Measurements from ENCODE around the gene DEXI.

DNA sequence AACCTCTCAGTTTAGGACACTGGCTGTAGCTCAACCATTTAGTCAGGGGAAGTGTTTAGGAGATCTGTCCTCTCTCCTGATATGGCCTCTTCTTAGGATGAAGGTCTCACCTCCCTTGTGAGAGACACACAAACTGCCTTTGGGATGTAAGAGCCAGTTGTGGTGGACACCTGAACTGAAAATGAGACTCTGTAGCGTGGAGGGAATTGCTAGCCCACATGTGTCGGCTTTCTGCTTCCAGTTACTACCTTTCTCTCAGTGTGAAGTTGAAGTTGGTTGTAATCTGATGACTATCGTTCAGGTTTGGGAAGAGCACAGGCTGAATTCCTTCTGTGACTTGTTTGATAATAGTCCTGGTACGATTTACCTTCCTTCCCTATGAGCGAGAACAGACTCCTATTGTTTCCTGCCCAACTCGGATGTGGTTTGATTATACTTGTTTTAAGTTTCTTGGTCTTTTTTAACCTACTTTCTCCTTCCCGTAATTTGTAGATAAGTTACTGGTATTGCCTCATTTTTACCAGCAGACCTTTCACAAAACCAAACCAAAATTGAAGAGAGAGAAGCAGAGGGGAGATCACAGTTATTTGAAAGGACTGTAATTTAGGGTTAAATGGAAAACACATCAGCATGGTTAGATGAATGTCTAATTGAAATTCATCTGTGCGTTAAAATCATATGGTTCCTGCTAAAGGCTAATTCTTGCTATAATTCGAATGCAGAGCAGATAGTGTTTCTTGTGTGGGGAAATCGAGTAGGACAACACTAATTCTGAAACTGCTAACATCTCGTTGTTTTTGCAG, 45.3 kb upstream of the DEXI start:
- TF ChIP-seq, protein P1, sequence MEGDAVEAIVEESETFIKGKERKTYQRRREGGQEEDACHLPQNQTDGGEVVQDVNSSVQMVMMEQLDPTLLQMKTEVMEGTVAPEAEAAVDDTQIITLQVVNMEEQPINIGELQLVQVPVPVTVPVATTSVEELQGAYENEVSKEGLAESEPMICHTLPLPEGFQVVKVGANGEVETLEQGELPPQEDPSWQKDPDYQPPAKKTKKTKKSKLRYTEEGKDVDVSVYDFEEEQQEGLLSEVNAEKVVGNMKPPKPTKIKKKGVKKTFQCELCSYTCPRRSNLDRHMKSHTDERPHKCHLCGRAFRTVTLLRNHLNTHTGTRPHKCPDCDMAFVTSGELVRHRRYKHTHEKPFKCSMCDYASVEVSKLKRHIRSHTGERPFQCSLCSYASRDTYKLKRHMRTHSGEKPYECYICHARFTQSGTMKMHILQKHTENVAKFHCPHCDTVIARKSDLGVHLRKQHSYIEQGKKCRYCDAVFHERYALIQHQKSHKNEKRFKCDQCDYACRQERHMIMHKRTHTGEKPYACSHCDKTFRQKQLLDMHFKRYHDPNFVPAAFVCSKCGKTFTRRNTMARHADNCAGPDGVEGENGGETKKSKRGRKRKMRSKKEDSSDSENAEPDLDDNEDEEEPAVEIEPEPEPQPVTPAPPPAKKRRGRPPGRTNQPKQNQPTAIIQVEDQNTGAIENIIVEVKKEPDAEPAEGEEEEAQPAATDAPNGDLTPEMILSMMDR (IDR thresholded peaks at IDR 0.05; ENCODE audit: poor library complexity, severe bottlenecking): no peak
- TF ChIP-seq POLR2AphosphoS5 (IDR thresholded peaks at IDR 0.05) (no peak), RAD21 (conservative IDR thresholded peaks at IDR 0.05) (no peak), EP300 (conservative IDR thresholded peaks at IDR 0.05; ENCODE audit: poor library complexity, severe bottlenecking) (no peak), REST (IDR thresholded peaks at IDR 0.05; ENCODE audit: borderline replicate concordance) (no peak), EZH2 (IDR thresholded peaks at IDR 0.05; ENCODE audit: borderline replicate concordance, insufficient read depth, low read length, poor library complexity, severe bottlenecking) (no peak), MXI1 (conservative IDR thresholded peaks at IDR 0.05; ENCODE audit: poor library complexity, severe bottlenecking) (no peak), TAF1 (IDR thresholded peaks at IDR 0.05; ENCODE audit: low read depth) (no peak), SMC3 (conservative IDR thresholded peaks at IDR 0.05; ENCODE audit: poor library complexity) (no peak)

All from neural cell (in vitro differentiated cells).